Activated CD8-positive, alpha-beta memory T cell treated with anti-CD3 and anti-CD28 coated beads, Interleukin-2, amount 10 ng/mL, durations not matched to agents 7 days and 5 days (primary cell): Measurements from ENCODE around the gene LMNA. TPM values are rescaled to one million over a fixed set of nuclear protein-coding genes. Genes with fewer than 3 reads are reported as not detected.
"Not testable (repeated sequence)": the region's sequence is repeated elsewhere in the genome, so short reads cannot be mapped to it uniquely, and the experiment has no call there.

Experiments
- ATAC-seq: fragments of 150-1000 bp; cut with Tn5 transposase; one replicate; pipeline ENCODE4 v1.10.0; 2021; ENCODE audit warnings: moderate library complexity
- CTCF ChIA-PET: fragments of 350-600 bp; sonication (Branson Sonifier 250); formaldehyde crosslinking; loops from one replicate; lab custom pipeline; 2021; ENCODE audit warnings: antibody characterized with exemption; lab: Charles Lee
- DNase-seq: peaks from one replicate; pipeline ENCODE4 v3.0.0-alpha.2; 2020
- H3K27ac Mint-ChIP-seq: one replicate; pipeline ENCODE4 v1.8.0; 2021; ENCODE audit warnings: mild to moderate bottlenecking, mixed read lengths
- H3K27me3 Mint-ChIP-seq: one replicate; pipeline ENCODE4 v1.8.0; 2021; ENCODE audit warnings: mixed read lengths
- H3K36me3 Mint-ChIP-seq: one replicate; pipeline ENCODE4 v1.8.0; 2021; ENCODE audit warnings: mild to moderate bottlenecking, mixed read lengths
- H3K4me1 Mint-ChIP-seq: one replicate; pipeline ENCODE4 v1.8.0; 2021; ENCODE audit warnings: mixed read lengths
- H3K4me3 Mint-ChIP-seq: one replicate; pipeline ENCODE4 v1.8.0; 2021; ENCODE audit warnings: mild to moderate bottlenecking, moderate library complexity, mixed read lengths
- H3K9me3 Mint-ChIP-seq: one replicate; pipeline ENCODE4 v1.8.0; 2022; ENCODE audit warnings: low read depth, mixed read lengths
- total RNA-seq, 2 experiments: library from RNA; stranded (reverse); gene quantifications; one replicate each; pipeline ENCODE4 v1.2.3, GENCODE V29; 2021

LMNA gene
- total RNA-seq, 2 experiments from 2014 or later: 37.3 to 41.9 TPM

GRCh38 chr1:156182010-156182779 is 67.7 kb downstream of the LMNA start:
- H3K27me3 Mint-ChIP-seq, ATAC-seq, H3K9me3 Mint-ChIP-seq, H3K4me3 Mint-ChIP-seq, H3K4me1 Mint-ChIP-seq, H3K27ac Mint-ChIP-seq, DNase-seq, CTCF ChIA-PET, H3K36me3 Mint-ChIP-seq: not testable (repeated sequence)

GRCh38 chr1:156186347-156187177 is 72.1 kb downstream of the LMNA start:
- CTCF ChIA-PET, ATAC-seq: not testable (repeated sequence)

More at GRCh38 chr1:156186347-156187177, 72.1 kb downstream of the LMNA start:
- not testable (repeated sequence) for H3K9me3 Mint-ChIP-seq, H3K4me3 Mint-ChIP-seq, H3K27me3 Mint-ChIP-seq, H3K36me3 Mint-ChIP-seq, DNase-seq, H3K4me1 Mint-ChIP-seq, H3K27ac Mint-ChIP-seq

Other genes with a start within 250 kb of the LMNA start
- 10 to 100 TPM; 24.0 to 24.7 TPM for gene RIT1, start 203.4 kb upstream of the LMNA start, total RNA-seq
- gene KHDC4, start 180.3 kb upstream of the LMNA start, total RNA-seq: 10 to 100 TPM; 80.2 to 99.4 TPM
- gene RXFP4, start 173.1 kb upstream of the LMNA start, total RNA-seq: not detected
- gene ARHGEF2, start 136.2 kb upstream of the LMNA start, total RNA-seq: 100 to 1,000 TPM; 159 to 161 TPM
- gene SSR2, start 93.8 kb upstream of the LMNA start, total RNA-seq: 100 to 1,000 TPM; 185 to 200 TPM
- 10 to 100 TPM; 40.3 to 44.8 TPM for gene UBQLN4, start 60.9 kb upstream of the LMNA start, total RNA-seq
- gene LAMTOR2, start 59.9 kb upstream of the LMNA start, total RNA-seq: 10 to 100 TPM; 59.3 to 60.6 TPM
- gene RAB25, start 53.6 kb upstream of the LMNA start, total RNA-seq: not detected
- gene MEX3A, start 32.2 kb upstream of the LMNA start, total RNA-seq: under 1 TPM; 0.06 to 0.56 TPM
- gene SEMA4A, start 38.9 kb downstream of the LMNA start, total RNA-seq: 10 to 100 TPM; 14.5 to 30.6 TPM
- gene SLC25A44, start 79.4 kb downstream of the LMNA start, total RNA-seq: 10 to 100 TPM; 41.4 to 48.4 TPM
- 10 to 100 TPM; 62.8 to 72.5 TPM for gene PMF1, start 98.3 kb downstream of the LMNA start, total RNA-seq
- 1 to 10 TPM in 1 of 2 experiments, under 1 TPM in 1; 0.93 to 1.0 TPM for gene BGLAP, start 127.5 kb downstream of the LMNA start, total RNA-seq
- gene PAQR6, start 133.3 kb downstream of the LMNA start, total RNA-seq: 1 to 10 TPM; 5.0 to 6.1 TPM
- gene SMG5, start 168.1 kb downstream of the LMNA start, total RNA-seq: 100 to 1,000 TPM in 1 of 2 experiments, 10 to 100 TPM in 1; 89.4 to 103 TPM
- 10 to 100 TPM; 10.1 to 11.6 TPM for gene TMEM79, start 169.6 kb downstream of the LMNA start, total RNA-seq
- gene GLMP, start 181.0 kb downstream of the LMNA start, total RNA-seq: 10 to 100 TPM; 24.7 to 28.9 TPM
- not detected for gene VHLL, start 184.6 kb downstream of the LMNA start, total RNA-seq
- gene CCT3, start 223.6 kb downstream of the LMNA start, total RNA-seq: 100 to 1,000 TPM; 253 to 361 TPM
- not detected for gene TSACC, start 223.8 kb downstream of the LMNA start, total RNA-seq